GM12873 (cell line): ENCODE data around the gene PTPRJ.

Source experiments
- TF ChIP-seq, protein P1 (sequence below): IDR thresholded peaks from 2 replicates; pipeline ENCODE4 v1.5.1; 2012; ENCODE audit warnings: low read depth, mild to moderate bottlenecking, moderate library complexity, low read length, control low read depth; ENCODE audit not compliant: insufficient read depth; ENCODE audit errors: missing control alignments

PTPRJ gene

GRCh38 chr11:48008951-48009270 lies 28.6 kb downstream of the PTPRJ start:
- TF ChIP-seq, protein P1, sequence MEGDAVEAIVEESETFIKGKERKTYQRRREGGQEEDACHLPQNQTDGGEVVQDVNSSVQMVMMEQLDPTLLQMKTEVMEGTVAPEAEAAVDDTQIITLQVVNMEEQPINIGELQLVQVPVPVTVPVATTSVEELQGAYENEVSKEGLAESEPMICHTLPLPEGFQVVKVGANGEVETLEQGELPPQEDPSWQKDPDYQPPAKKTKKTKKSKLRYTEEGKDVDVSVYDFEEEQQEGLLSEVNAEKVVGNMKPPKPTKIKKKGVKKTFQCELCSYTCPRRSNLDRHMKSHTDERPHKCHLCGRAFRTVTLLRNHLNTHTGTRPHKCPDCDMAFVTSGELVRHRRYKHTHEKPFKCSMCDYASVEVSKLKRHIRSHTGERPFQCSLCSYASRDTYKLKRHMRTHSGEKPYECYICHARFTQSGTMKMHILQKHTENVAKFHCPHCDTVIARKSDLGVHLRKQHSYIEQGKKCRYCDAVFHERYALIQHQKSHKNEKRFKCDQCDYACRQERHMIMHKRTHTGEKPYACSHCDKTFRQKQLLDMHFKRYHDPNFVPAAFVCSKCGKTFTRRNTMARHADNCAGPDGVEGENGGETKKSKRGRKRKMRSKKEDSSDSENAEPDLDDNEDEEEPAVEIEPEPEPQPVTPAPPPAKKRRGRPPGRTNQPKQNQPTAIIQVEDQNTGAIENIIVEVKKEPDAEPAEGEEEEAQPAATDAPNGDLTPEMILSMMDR, result no peak

DNA sequence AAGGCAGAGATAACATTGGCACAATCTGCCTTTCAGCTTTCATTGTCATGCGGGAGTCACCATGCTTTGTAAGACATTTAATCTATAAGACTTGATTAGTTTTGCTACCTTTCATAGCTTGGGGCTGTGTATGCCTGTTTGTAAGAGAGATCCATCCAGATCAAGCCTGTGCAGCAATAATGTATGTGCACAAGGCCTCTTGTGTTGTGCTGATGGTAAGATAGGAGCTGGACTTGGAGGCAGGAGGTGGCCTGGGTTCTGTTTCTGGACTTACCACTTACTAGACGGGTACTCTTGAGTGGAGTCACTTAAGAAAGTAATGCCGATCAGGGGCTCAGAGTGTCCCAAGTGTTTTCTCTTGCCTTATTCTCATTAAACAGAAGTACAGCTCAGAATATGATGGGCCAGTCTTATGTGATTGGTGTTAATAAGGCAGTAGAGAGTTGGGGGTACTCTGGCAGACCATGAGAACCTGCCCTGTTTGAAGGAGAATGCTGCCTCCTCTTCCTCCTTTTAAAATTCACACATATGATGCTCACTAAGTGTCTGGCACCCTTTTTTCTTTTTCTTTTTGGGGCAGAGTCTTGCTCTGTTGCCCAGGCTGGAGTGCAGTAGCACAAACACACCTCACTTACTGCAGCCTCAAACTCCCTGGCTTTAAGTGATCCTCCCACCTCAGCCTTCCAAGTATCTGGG lies 30.9 kb downstream of the PTPRJ start:
- TF ChIP-seq, protein P1, result no peak

- TF ChIP-seq, protein P1, result no peak
Measured at GRCh38 chr11:48011798-48012391, 31.5 kb downstream of the PTPRJ start.

GRCh38 chr11:48013269-48013901 lies 33.0 kb downstream of the PTPRJ start:
- TF ChIP-seq, protein P1, result no peak

DNA sequence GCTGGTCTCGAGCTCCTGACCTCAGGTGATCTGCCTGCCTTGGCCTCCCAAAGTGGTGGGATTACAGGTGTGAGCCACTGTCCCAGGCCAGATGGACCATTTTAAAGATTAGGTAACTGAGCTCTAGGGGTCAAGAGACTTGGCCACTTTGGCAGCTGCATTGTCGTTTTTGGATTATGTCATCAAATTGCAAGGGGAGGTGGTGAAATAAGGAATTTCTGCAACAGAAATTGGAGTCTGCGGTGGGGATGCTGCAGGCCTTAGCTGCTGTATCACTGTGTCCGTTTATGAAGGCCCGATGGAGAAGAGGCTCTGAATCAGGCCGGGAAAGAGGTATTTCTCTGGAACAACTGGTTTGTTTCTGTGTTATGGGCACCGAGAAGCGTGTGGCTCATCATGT lies 34.6 kb downstream of the PTPRJ start:
- TF ChIP-seq, protein P1, result no peak

DNA sequence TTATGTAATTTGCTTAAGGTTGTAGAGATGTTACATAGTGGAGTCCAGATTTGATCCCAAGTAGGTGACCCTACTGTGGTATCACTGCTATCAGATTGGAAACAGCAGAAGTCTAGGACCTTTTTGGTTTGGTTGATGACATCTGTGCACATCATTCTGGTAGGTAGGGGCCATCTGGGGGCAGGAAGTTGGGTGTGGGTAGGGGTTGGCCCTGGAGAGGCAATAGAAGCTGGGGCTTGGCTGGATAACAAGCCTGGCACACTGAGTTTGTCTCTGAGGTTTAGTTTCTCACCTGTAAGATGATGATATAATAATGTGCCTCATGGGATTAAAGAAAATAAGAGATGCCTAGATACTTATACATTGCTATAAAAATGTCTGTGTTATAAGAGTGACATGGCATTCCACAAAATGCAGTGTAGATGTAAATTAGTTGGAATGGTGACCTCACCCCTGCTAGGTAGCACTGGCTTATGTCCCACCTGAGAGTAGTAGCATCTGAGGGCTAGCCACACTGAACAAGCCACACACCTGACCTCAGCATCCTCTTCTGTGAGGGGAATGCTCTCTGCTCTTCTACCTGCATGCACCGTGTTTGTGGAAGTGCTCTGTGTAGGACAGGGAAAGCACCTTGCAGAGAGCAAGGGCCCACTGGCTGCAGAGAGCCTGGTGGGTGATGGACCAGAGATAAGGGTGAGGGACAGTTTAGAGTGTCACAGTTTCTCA lies 36.9 kb downstream of the PTPRJ start:
- TF ChIP-seq, protein P1, result no peak

DNA sequence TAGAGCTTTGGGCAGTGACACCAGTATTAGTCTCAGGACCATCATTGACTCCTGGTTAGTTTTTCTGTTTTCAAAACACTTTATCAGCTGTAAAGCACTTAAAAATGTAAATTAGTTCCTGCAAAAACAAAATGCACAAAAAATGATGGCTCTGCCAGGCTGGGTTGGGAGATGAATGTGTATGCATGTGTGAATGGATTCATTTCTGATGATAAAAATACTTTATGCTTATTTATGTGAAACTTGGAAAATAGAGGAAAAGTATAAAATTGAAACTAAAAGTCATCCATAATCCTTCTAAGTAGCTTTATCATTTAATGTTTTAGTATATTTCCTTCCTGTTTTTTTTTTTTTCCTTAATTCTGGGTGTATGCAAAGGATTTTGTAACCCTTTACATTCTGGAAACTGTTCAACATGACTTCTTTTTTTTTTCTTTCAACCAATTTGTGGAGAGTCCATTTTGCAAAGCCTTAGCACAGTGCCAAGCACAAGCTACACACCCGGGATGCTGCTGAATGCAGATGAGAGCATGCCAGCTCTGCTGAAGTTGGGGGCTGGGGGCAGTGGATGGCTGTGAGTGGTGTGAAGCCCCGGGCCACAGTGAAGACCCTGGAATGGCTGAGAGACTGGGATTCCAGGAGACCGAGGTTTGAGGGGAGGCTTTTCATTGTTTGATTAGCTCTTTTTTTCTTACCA lies 37.6 kb downstream of the PTPRJ start:
- TF ChIP-seq, protein P1, result no peak
